Astrocyte (in vitro differentiated cells and primary cell): ENCODE results near the gene P3H4.

ENCODE experiments used
- CTCF ChIP-seq: IDR thresholded peaks from 2 replicates; pipeline ENCODE4 v1.5.1; 2011; ENCODE audit warnings: low read depth, mild to moderate bottlenecking, inconsistent platforms, low read length, moderate library complexity; ENCODE audit not compliant: insufficient read depth
- EZH2 ChIP-seq: IDR thresholded peaks from 2 replicates; pipeline ENCODE4 v1.6.1; 2012; ENCODE audit warnings: mild to moderate bottlenecking, low read length, inconsistent platforms; ENCODE audit not compliant: insufficient read depth

- TF ChIP-seq CTCF (no peak), EZH2 (no peak)
These were observed 39.1 kb downstream of the P3H4 start for GRCh38 chr17:41772586-41773189.
